GM06990 (cell line): ENCODE data around the gene DMWD.

Experiments used
- DNase-seq: peaks from one replicate; pipeline ENCODE4 v3.0.0-alpha.2; 2011; ENCODE audit not compliant: insufficient read length; ENCODE audit errors: extremely low read depth
- H3K27me3 ChIP-seq: replicated peaks from 2 replicates; pipeline ENCODE4 v1.6.0; 2011; ENCODE audit warnings: low read length; ENCODE audit not compliant: control insufficient read depth, insufficient read depth
- H3K36me3 ChIP-seq: 2 replicates; pipeline ENCODE4 v1.5.1; 2011; ENCODE audit warnings: low read length; ENCODE audit not compliant: control insufficient read depth, insufficient read depth
- H3K4me3 ChIP-seq: replicated peaks from 2 replicates; pipeline ENCODE4 v1.5.1; 2011; ENCODE audit warnings: low read depth, mild to moderate bottlenecking, control low read depth, low read length
- TF ChIP-seq, protein P1 (sequence below): IDR thresholded peaks from 2 replicates; pipeline ENCODE4 v1.5.1; 2011; ENCODE audit warnings: low read length, control low read depth, mild to moderate bottlenecking, inconsistent platforms; ENCODE audit not compliant: insufficient read depth, poor library complexity, severe bottlenecking

Gene DMWD

GRCh38 chr19:45789035-45789786, 3.4 kb downstream of the DMWD start:
- Histone ChIP-seq H3K36me3 (peaks cover 29% of the 10 kb centered on the region), H3K27me3 (no peaks in the 10 kb centered on the region), H3K4me3 (no peak overlapping the region)
- DNase-seq = no peak
- TF ChIP-seq, protein P1, sequence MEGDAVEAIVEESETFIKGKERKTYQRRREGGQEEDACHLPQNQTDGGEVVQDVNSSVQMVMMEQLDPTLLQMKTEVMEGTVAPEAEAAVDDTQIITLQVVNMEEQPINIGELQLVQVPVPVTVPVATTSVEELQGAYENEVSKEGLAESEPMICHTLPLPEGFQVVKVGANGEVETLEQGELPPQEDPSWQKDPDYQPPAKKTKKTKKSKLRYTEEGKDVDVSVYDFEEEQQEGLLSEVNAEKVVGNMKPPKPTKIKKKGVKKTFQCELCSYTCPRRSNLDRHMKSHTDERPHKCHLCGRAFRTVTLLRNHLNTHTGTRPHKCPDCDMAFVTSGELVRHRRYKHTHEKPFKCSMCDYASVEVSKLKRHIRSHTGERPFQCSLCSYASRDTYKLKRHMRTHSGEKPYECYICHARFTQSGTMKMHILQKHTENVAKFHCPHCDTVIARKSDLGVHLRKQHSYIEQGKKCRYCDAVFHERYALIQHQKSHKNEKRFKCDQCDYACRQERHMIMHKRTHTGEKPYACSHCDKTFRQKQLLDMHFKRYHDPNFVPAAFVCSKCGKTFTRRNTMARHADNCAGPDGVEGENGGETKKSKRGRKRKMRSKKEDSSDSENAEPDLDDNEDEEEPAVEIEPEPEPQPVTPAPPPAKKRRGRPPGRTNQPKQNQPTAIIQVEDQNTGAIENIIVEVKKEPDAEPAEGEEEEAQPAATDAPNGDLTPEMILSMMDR = no peak

DNA sequence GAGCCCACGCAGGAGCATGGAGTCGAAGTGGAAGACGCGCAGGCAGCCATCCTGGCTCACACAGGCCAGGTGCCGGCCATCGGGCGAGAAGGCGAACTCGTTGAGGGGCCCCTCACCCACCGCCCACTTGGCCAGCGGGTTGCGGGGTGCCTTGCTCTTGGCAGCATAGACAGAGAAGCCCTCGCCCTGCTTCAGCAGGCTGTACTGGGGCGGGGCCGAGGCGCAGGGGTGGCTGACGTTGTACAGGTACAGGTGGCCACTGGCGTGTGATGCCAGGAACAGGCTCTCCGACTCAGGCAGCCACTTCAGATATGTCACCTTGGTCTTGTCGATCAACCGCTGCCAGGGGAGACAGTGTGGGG, 6.1 kb downstream of the DMWD start:
- Histone ChIP-seq H3K4me3 (no peak overlapping the region), H3K27me3 (no peaks in the 10 kb centered on the region), H3K36me3 (peaks cover 32% of the 10 kb centered on the region)
- TF ChIP-seq, protein P1 = no peak
- no peak for DNase-seq

DNA sequence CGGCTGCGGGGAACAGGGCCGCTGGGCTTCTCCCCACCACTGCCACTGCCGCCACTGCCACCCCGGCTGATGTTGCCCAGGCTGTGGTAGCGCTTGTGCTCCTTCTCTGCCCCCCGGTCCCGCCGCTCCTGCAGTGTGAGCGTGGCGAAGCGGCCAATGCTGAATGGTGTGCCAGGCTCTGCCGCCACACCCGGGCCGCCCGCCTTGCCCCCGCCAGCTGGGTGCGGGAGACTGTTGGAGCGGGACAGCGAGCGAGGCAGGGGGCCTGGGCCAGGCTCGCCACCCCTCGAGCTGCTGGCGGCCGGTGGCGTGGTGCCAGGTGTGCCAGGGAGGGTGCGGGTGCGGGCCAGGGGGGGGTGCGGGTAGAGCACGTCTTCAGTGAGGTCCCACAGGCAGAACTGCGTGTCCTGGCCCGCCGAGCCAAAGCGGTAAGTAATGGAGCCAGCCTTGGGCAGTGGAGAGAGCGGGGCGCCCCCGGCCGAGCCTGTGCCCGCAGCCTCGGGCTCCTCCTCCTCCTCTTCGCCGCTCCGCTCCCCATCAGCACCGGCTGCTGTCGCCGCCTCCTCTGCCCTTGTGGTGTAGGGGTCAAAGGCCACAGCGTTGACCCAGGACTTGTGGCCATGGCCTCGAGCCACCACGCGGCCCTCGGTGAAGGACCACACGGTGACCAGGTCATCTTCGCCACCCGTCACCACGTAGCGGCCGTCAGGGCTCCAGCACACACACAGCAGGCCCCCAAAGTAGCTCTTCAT, 6.7 kb downstream of the DMWD start:
- no peak for DNase-seq
- H3K36me3 ChIP-seq = peaks cover 32% of the 10 kb centered on the region
- no peak overlapping the region for H3K4me3 ChIP-seq
- TF ChIP-seq, protein P1 = no peak
- H3K27me3 ChIP-seq = no peaks in the 10 kb centered on the region

GRCh38 chr19:45785097-45785496, 7.5 kb downstream of the DMWD start:
- DNase-seq = no peak
- Histone ChIP-seq H3K27me3 (no peaks in the 10 kb centered on the region), H3K36me3 (peaks cover 28% of the 10 kb centered on the region), H3K4me3 (no peak overlapping the region)
- TF ChIP-seq, protein P1 = no peak

GRCh38 chr19:45784096-45784495, 8.5 kb downstream of the DMWD start:
- no peak overlapping the region for H3K4me3 ChIP-seq
- no peaks in the 10 kb centered on the region for H3K27me3 ChIP-seq
- DNase-seq = no peak

More at GRCh38 chr19:45784096-45784495, 8.5 kb downstream of the DMWD start:
- TF ChIP-seq, protein P1 = no peak
- peaks cover 26% of the 10 kb centered on the region for H3K36me3 ChIP-seq
